GM13976 (cell line): ENCODE results near the gene CDKN1B.

Experiments
- DNase-seq: peaks from one replicate; pipeline ENCODE4 v3.0.0; 2012; ENCODE audit warnings: low spot score
- in situ Hi-C: fragments of 300-500 bp; cut with MboI; formaldehyde crosslinking; loops from one replicate; pipeline ENCODE4 v1.12.0; 2022; ENCODE audit warnings: low sequenced_read_pairs, mixed read lengths, inconsistent platforms; ENCODE audit not compliant: unreplicated experiment
- TF ChIP-seq, protein P1 (sequence below): IDR thresholded peaks from 2 replicates; pipeline ENCODE4 v1.5.1; 2012; ENCODE audit warnings: borderline replicate concordance, mild to moderate bottlenecking; ENCODE audit not compliant: insufficient read depth; ENCODE audit errors: extremely low read depth, missing control alignments, control extremely low read depth

The CDKN1B gene

DNA sequence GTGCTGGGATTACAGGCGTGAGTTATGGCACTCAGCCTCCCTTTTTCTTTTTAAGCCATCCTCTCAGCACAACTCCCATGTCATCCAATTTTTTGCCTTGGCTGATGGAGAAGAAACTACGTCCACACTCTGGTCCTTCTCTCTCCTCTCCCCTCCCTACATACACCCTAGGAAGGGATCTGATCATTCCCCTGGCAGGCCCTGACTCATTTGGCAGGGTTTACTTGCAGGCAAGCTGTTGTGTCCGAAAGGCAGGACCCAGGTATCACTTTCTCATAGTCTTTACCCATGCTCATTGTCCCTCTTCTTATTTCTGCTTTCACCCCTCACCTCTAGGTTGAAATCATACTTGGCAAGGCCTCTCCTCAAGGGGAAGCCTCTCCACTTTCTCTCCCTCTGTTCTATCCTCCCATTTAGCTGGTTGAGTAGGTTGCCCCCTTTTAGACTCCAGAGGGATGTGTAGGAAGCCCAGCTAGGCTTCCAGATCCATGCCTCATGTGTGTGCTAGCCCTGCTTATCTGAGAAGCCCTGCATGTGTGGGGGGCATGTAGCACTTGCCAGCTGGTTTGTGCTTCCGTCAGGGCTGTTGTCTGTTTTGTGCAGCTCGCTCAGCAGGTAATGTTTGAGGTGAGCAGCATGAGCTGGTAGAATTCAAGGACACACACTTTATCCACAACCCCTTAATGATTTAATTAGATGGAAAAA lies 36.0 kb upstream of the CDKN1B start:
- TF ChIP-seq, protein P1, sequence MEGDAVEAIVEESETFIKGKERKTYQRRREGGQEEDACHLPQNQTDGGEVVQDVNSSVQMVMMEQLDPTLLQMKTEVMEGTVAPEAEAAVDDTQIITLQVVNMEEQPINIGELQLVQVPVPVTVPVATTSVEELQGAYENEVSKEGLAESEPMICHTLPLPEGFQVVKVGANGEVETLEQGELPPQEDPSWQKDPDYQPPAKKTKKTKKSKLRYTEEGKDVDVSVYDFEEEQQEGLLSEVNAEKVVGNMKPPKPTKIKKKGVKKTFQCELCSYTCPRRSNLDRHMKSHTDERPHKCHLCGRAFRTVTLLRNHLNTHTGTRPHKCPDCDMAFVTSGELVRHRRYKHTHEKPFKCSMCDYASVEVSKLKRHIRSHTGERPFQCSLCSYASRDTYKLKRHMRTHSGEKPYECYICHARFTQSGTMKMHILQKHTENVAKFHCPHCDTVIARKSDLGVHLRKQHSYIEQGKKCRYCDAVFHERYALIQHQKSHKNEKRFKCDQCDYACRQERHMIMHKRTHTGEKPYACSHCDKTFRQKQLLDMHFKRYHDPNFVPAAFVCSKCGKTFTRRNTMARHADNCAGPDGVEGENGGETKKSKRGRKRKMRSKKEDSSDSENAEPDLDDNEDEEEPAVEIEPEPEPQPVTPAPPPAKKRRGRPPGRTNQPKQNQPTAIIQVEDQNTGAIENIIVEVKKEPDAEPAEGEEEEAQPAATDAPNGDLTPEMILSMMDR: no peak
- in situ Hi-C loops: no loop called here
- no peak for DNase-seq

DNA sequence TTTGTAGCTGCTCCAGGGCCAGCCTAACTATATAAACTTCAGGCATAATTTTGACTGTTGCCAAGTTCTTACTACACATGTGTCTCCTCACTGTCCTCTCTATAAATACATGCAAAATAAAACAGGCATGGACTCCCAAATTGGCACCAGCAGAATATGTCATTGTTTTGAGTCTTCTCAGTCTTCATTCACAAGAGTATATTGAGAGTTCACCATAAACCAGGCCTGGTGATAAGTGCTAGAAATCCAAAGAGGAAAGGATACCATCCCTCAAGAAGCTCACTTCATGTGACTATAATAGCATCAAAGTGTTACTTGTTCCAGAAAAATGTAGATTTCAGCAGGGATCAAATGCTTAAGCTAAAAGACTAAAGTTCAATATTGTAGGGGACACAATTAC lies 34.9 kb upstream of the CDKN1B start:
- in situ Hi-C loops: no loop called here
- DNase-seq: no peak
- TF ChIP-seq, protein P1: no peak

- TF ChIP-seq, protein P1: no peak
- in situ Hi-C loops: no loop called here
- DNase-seq: no peak
These were observed 34.0 kb upstream of the CDKN1B start for GRCh38 chr12:12683136-12683697.

GRCh38 chr12:12683725-12684124 lies 33.4 kb upstream of the CDKN1B start:
- TF ChIP-seq, protein P1: no peak
- no peak for DNase-seq
- in situ Hi-C loops: no loop called here

- TF ChIP-seq, protein P1: no peak
- in situ Hi-C loops: no loop called here
- DNase-seq: no peak
These were observed 32.6 kb upstream of the CDKN1B start for GRCh38 chr12:12684375-12685106.

- no peak for DNase-seq
- TF ChIP-seq, protein P1: no peak
These were observed 31.9 kb upstream of the CDKN1B start for GRCh38 chr12:12685305-12685704.

More at GRCh38 chr12:12685305-12685704, 31.9 kb upstream of the CDKN1B start:
- in situ Hi-C loops: no loop called here
